ENCODE data around the gene SMNDC1. TPM values are rescaled to one million over a fixed set of nuclear protein-coding genes. Genes with fewer than 3 reads are reported as not detected.

Gene SMNDC1
- total and polyA plus RNA-seq, 2 of the 4 experiments (the other 2 are of a cell fraction), result 3.9 to 15.1 TPM

GRCh38 chr10:110323503-110323902, 18.8 kb upstream of the SMNDC1 start:
- intact Hi-C loops (cut with micrococcal nuclease) (no loop called here), dilution Hi-C loops (cut with HindIII; ENCODE audit: low sequenced_read_pairs, unreplicated experiment) (no loop called here), in situ Hi-C loops (cut with MboI; ENCODE audit: low sequenced_read_pairs) (loop anchor here (25.0 kb wide), 1 partner anchor 1814 kb away; no protein-coding TSS in a partner anchor)
- Histone ChIP-seq H3K4me3 (ENCODE audit: insufficient read depth, low read depth, low read length) (no peak overlapping the region), H4K8ac (ENCODE audit: low read depth in 2 of 2, low read length in 2 of 2) (0 out of 4 replicates have a peak overlapping the region, but pooled peaks have one; percentile 17 to 36), H4K91ac (ENCODE audit: insufficient read depth, low read depth, low read length) (no peak overlapping the region), H3K9me3 (ENCODE audit: control insufficient read depth, insufficient read depth, low read length) (peaks cover 6% of the 10 kb centered on the region; the same call in 1 of the 2 replicates), H2AK9ac (replicated peaks; ENCODE audit: low read depth, low read length, poor library complexity) (no peak overlapping the region), H3K79me1 (ENCODE audit: low read depth in 1 of 2, low read length in 2 of 2) (no peaks in the 10 kb centered on the region), H3K18ac (ENCODE audit: low read depth, low read length) (peak overlapping the region; percentile 74; the same call in 1 of the 2 replicates), H2BK120ac (ENCODE audit: low read depth, low read length) (peak overlapping the region; percentile 56; the same call in 1 of the 2 replicates), H4K5ac (ENCODE audit: low read depth, low read length) (peak overlapping the region; percentile 21; the same call in 1 of the 2 replicates), H3K23ac (ENCODE audit: low read depth, low read length) (no peak overlapping the region), H3K9me1 (ENCODE audit: insufficient read depth, low read length) (peaks cover 21% of the 10 kb centered on the region), H3K56ac (ENCODE audit: extremely low read depth, insufficient read depth, low read length) (no peak overlapping the region), H2BK15ac (ENCODE audit: low read depth, low read length) (peak overlapping the region; percentile 8; the same call in 2 of the 3 replicates), H2AK5ac (ENCODE audit: low read depth, low read length) (no peak overlapping the region), H3K4me2 (ENCODE audit: low read depth, low read length) (no peak overlapping the region), H4K20me1 (ENCODE audit: insufficient read depth, low read length) (peaks cover 5% of the 10 kb centered on the region; the same call in 1 of the 2 replicates), H2AFZ (replicated peaks; ENCODE audit: low read length, poor library complexity) (no peak overlapping the region), H3K27ac (ENCODE audit: insufficient read depth, low read length) (no peak overlapping the region), H2BK5ac (ENCODE audit: low read depth, low read length, poor library complexity, severe bottlenecking) (peak overlapping the region; percentile 63), H3K36me3 (ENCODE audit: control insufficient read depth, insufficient read depth, low read length) (no peaks in the 10 kb centered on the region), H3K14ac (replicated peaks; ENCODE audit: low read depth, low read length) (peak overlapping the region; percentile 85; the same call in 1 of the 2 replicates), H3K27me3 (ENCODE audit: control insufficient read depth, insufficient read depth, low read length) (no peaks in the 10 kb centered on the region), H2BK20ac (ENCODE audit: low read depth, low read length) (peak overlapping the region; percentile 7; the same call in 1 of the 2 replicates), H3K9ac (ENCODE audit: low read depth, low read length) (no peak overlapping the region), H3K4ac (ENCODE audit: low read depth, low read length) (peak overlapping the region; percentile 72), H3K4me1 (ENCODE audit: control insufficient read depth, insufficient read depth, low read length) (peaks cover 24% of the 10 kb centered on the region)
- CTCF ChIA-PET, result interaction anchor here (0.6 to 1.6 kb wide), 4 partner anchors 11 to 268 kb away, joined by 3 to 6 read pairs (median 4); no protein-coding TSS in a partner anchor
- ATAC-seq (ENCODE audit: low read depth) (peak; percentile 83), DNase-seq (peak; percentile 97)
- TF ChIP-seq RFX5 (IDR thresholded peaks at IDR 0.05; ENCODE audit: low read depth, low read length) (no peak), FOS (IDR thresholded peaks at IDR 0.05; ENCODE audit: low read depth, low read length) (peak; percentile 87), CHD1 (IDR thresholded peaks at IDR 0.05; ENCODE audit: low read depth, low read length) (no peak), CTCF (conservative IDR thresholded peaks at IDR 0.05; ENCODE audit: low read depth, low read length) (no peak), MAZ (IDR thresholded peaks at IDR 0.05; ENCODE audit: borderline replicate concordance, low read depth, low read length) (0 out of 2 replicates have a peak, but pooled peaks have one; percentile 25), BHLHE40 (IDR thresholded peaks at IDR 0.05; ENCODE audit: low read depth, low read length) (peak; percentile 61), ELK1 (IDR thresholded peaks at IDR 0.05; ENCODE audit: borderline replicate concordance, low read depth, low read length) (no peak), NFE2L2 (IDR thresholded peaks at IDR 0.05; ENCODE audit: low read depth, low read length) (peak; percentile 76), SMC3 (IDR thresholded peaks at IDR 0.05; ENCODE audit: low read depth, low read length) (peak; percentile 17; the same call in 1 of the 2 replicates), USF2 (IDR thresholded peaks at IDR 0.05; ENCODE audit: low read depth, low read length) (peak; percentile 52; the same call in 1 of the 2 replicates), POLR2A (IDR thresholded peaks at IDR 0.05; ENCODE audit: low read depth, low read length) (peak; percentile 27; the same call in 1 of the 2 replicates), RCOR1 (IDR thresholded peaks at IDR 0.05; ENCODE audit: insufficient replicate concordance, low read length) (no peak), CEBPB (IDR thresholded peaks at IDR 0.05; ENCODE audit: low read depth, low read length) (no peak), RAD21 (IDR thresholded peaks at IDR 0.05; ENCODE audit: low read length) (peak; percentile 31), MAFK (IDR thresholded peaks at IDR 0.05; ENCODE audit: low read depth, low read length) (peak; percentile 62)
- WGBS, 2 experiments (ENCODE audit: extremely low coverage in 2 of 2, insufficient read length in 1 of 2), result no CpG with 5 or more reads among the region's 2 CpGs
- no TSS peak for BruUV-seq (replicated peaks)
- POLR2A ChIA-PET (ENCODE audit: unreplicated experiment), result no interaction called here
